Neural progenitor cell (in vitro differentiated cells): Measurements from ENCODE around the gene CBX8. TPM values are rescaled to one million over a fixed set of nuclear protein-coding genes. Genes with fewer than 3 reads are reported as not detected.

Source experiments
- DNase-seq: peaks from one replicate; pipeline ENCODE4 v3.0.0-alpha.2; 2016; ENCODE audit warnings: low spot score
- H2AFZ ChIP-seq: fragments of 200-600 bp; sonication (generic); replicated peaks from 2 replicates; pipeline ENCODE4 v1.6.1; 2016; ENCODE audit warnings: antibody characterized with exemption
- H3F3A ChIP-seq: fragments of 200-600 bp; sonication (generic); 2 replicates; pipeline ENCODE4 v1.6.1; 2016; ENCODE audit warnings: antibody characterized with exemption, low read depth
- H3K27ac ChIP-seq: fragments of 200-600 bp; sonication (generic); 2 replicates; pipeline ENCODE4 v1.5.1; 2016; ENCODE audit warnings: mild to moderate bottlenecking
- H3K27me3 ChIP-seq: fragments of 200-600 bp; sonication (generic); 2 replicates; pipeline ENCODE4 v1.6.1; 2016; ENCODE audit warnings: mild to moderate bottlenecking, moderate library complexity
- H3K36me3 ChIP-seq: fragments of 200-600 bp; sonication (generic); 2 replicates; pipeline ENCODE4 v1.5.1; 2016
- H3K4me1 ChIP-seq: fragments of 200-600 bp; sonication (generic); 2 replicates; pipeline ENCODE4 v1.6.1; 2016; ENCODE audit warnings: mixed run types
- H3K4me2 ChIP-seq: fragments of 200-600 bp; sonication (generic); 2 replicates; pipeline ENCODE4 v1.6.1; 2016
- H3K4me3 ChIP-seq: fragments of 200-600 bp; sonication (generic); 2 replicates; pipeline ENCODE4 v1.5.1; 2016
- H3K79me2 ChIP-seq: fragments of 200-600 bp; sonication (generic); 2 replicates; pipeline ENCODE4 v1.6.1; 2016; ENCODE audit warnings: low read depth
- H3K9ac ChIP-seq: fragments of 200-600 bp; sonication (generic); 2 replicates; pipeline ENCODE4 v1.6.1; 2016
- H3K9me3 ChIP-seq: fragments of 200-600 bp; sonication (generic); 2 replicates; pipeline ENCODE4 v1.5.1; 2016; ENCODE audit warnings: low read depth
- H4K20me1 ChIP-seq: fragments of 200-600 bp; sonication (generic); 2 replicates; pipeline ENCODE4 v1.6.1; 2016; ENCODE audit warnings: low read depth
- H3K27ac Mint-ChIP-seq: 3 replicates; pipeline ENCODE4 v1.8.0; 2021; ENCODE audit warnings: mixed read lengths
- H3K27me3 Mint-ChIP-seq: 2 replicates; pipeline ENCODE4 v1.8.0; 2022; ENCODE audit warnings: low read depth, mild to moderate bottlenecking, inconsistent platforms, moderate library complexity, mixed read lengths; ENCODE audit not compliant: insufficient read depth
- H3K36me3 Mint-ChIP-seq: 3 replicates; pipeline ENCODE4 v1.8.0; 2021; ENCODE audit warnings: mixed read lengths
- H3K4me1 Mint-ChIP-seq: 3 replicates; pipeline ENCODE4 v1.8.0; 2021; ENCODE audit warnings: mixed read lengths
- H3K4me3 Mint-ChIP-seq: 3 replicates; pipeline ENCODE4 v1.8.0; 2021; ENCODE audit warnings: mild to moderate bottlenecking, moderate library complexity, mixed read lengths
- H3K9me3 Mint-ChIP-seq: 3 replicates; pipeline ENCODE4 v1.8.0; 2020; ENCODE audit warnings: mixed read lengths
- CTCF ChIP-seq: fragments of 200-600 bp; sonication (generic); IDR thresholded peaks from 2 replicates; pipeline ENCODE4 v1.5.1; 2017; ENCODE audit warnings: antibody characterized with exemption, mild to moderate bottlenecking
- EZH2 ChIP-seq: fragments of 200-600 bp; sonication (generic); IDR thresholded peaks from 2 replicates; pipeline ENCODE4 v1.6.1; 2017; ENCODE audit warnings: antibody characterized with exemption, mild to moderate bottlenecking, moderate library complexity
- EZH2phosphoT487 ChIP-seq: fragments of 200-600 bp; sonication (generic); IDR thresholded peaks from 2 replicates; pipeline ENCODE4 v1.6.1; 2017; ENCODE audit warnings: antibody characterized with exemption
- total RNA-seq: library from RNA; depleted of rRNA; stranded (reverse); fragments of >200 nt; gene quantifications from 2 replicates; pipeline ENCODE4 v1.2.3, GENCODE V29; 2015; ENCODE audit warnings: low replicate concordance

The CBX8 gene
- total RNA-seq, 1 donor from 2014 or later, result 2.8 TPM

- Mint-ChIP-seq H3K4me3 (peak overlapping the region; percentile 93), H3K27ac (no peak overlapping the region), H3K9me3 (peaks cover 8% of the 10 kb centered on the region), H3K4me1 (peaks cover 51% of the 10 kb centered on the region), H3K27me3 (peaks cover 48% of the 10 kb centered on the region), H3K36me3 (no peaks in the 10 kb centered on the region)
- peak overlapping the region; percentile 80 for H3K4me3 ChIP-seq
- peaks cover 92% of the 10 kb centered on the region for H3K27me3 ChIP-seq
- H3K4me2 ChIP-seq, result peak overlapping the region; percentile 76
- H3K27ac ChIP-seq, result no peak overlapping the region
- H3K79me2 ChIP-seq, result peaks cover 7% of the 10 kb centered on the region
- H2AFZ ChIP-seq, result peak overlapping the region; percentile 19
- peak; percentile 78 for DNase-seq
- no peak overlapping the region for H3K9ac ChIP-seq
- H3K36me3 ChIP-seq, result no peaks in the 10 kb centered on the region
- H3F3A ChIP-seq, result peaks cover 66% of the 10 kb centered on the region
- H3K4me1 ChIP-seq, result peaks cover 56% of the 10 kb centered on the region
- TF ChIP-seq CTCF (no peak), EZH2phosphoT487 (no peak), EZH2 (no peak)
- H3K9me3 ChIP-seq, result no peaks in the 10 kb centered on the region
- H4K20me1 ChIP-seq, result peaks cover 76% of the 10 kb centered on the region
These were observed 818 bp upstream of the CBX8 start for GRCh38 chr17:79797492-79798298.

- peaks cover 60% of the 10 kb centered on the region for H3K4me1 ChIP-seq
- no peaks in the 10 kb centered on the region for H3K36me3 ChIP-seq
- H3K9ac ChIP-seq, result no peak overlapping the region
- peaks cover 76% of the 10 kb centered on the region for H4K20me1 ChIP-seq
- Mint-ChIP-seq H3K9me3 (peaks cover 3% of the 10 kb centered on the region), H3K4me3 (peak overlapping the region; percentile 93), H3K27ac (peak overlapping the region; percentile 91), H3K36me3 (no peaks in the 10 kb centered on the region), H3K27me3 (peaks cover 46% of the 10 kb centered on the region), H3K4me1 (peaks cover 49% of the 10 kb centered on the region)
- H3K4me2 ChIP-seq, result peak overlapping the region; percentile 96
- peak overlapping the region; percentile 80 for H3K4me3 ChIP-seq
- H3K27ac ChIP-seq, result no peak overlapping the region
- peaks cover 68% of the 10 kb centered on the region for H3F3A ChIP-seq
- no peak for DNase-seq
- H2AFZ ChIP-seq, result no peak overlapping the region
- no peaks in the 10 kb centered on the region for H3K9me3 ChIP-seq
- H3K27me3 ChIP-seq, result peaks cover 92% of the 10 kb centered on the region
- TF ChIP-seq EZH2 (peak; percentile 83), EZH2phosphoT487 (no peak)
- H3K79me2 ChIP-seq, result peaks cover 7% of the 10 kb centered on the region
These were observed 474 bp downstream of the CBX8 start for GRCh38 chr17:79796444-79796762.

- H3K36me3 ChIP-seq, result no peaks in the 10 kb centered on the region
- no peak overlapping the region for H3K9ac ChIP-seq
- no peak overlapping the region for H2AFZ ChIP-seq
- Mint-ChIP-seq H3K9me3 (peaks cover 3% of the 10 kb centered on the region), H3K36me3 (no peaks in the 10 kb centered on the region), H3K27me3 (peaks cover 49% of the 10 kb centered on the region), H3K4me3 (peak overlapping the region; percentile 93), H3K4me1 (peaks cover 51% of the 10 kb centered on the region), H3K27ac (peak overlapping the region; percentile 91)
- no peak overlapping the region for H3K27ac ChIP-seq
- peak overlapping the region; percentile 80 for H3K4me3 ChIP-seq
- TF ChIP-seq CTCF (no peak), EZH2phosphoT487 (no peak), EZH2 (peak; percentile 26)
- peak; percentile 33 for DNase-seq
- H3K4me2 ChIP-seq, result peak overlapping the region; percentile 96
- H4K20me1 ChIP-seq, result peaks cover 76% of the 10 kb centered on the region
- peaks cover 7% of the 10 kb centered on the region for H3K79me2 ChIP-seq
- peaks cover 92% of the 10 kb centered on the region for H3K27me3 ChIP-seq
- H3K4me1 ChIP-seq, result peaks cover 59% of the 10 kb centered on the region
- H3K9me3 ChIP-seq, result no peaks in the 10 kb centered on the region
- peaks cover 63% of the 10 kb centered on the region for H3F3A ChIP-seq
These were observed 958 bp downstream of the CBX8 start for GRCh38 chr17:79795795-79796443.
